ENCODE data around the gene TBL3.
"Not testable (repeated sequence)": the region's sequence is repeated elsewhere in the genome, so short reads cannot be mapped to it uniquely, and the experiment has no call there.

TBL3 gene

DNA sequence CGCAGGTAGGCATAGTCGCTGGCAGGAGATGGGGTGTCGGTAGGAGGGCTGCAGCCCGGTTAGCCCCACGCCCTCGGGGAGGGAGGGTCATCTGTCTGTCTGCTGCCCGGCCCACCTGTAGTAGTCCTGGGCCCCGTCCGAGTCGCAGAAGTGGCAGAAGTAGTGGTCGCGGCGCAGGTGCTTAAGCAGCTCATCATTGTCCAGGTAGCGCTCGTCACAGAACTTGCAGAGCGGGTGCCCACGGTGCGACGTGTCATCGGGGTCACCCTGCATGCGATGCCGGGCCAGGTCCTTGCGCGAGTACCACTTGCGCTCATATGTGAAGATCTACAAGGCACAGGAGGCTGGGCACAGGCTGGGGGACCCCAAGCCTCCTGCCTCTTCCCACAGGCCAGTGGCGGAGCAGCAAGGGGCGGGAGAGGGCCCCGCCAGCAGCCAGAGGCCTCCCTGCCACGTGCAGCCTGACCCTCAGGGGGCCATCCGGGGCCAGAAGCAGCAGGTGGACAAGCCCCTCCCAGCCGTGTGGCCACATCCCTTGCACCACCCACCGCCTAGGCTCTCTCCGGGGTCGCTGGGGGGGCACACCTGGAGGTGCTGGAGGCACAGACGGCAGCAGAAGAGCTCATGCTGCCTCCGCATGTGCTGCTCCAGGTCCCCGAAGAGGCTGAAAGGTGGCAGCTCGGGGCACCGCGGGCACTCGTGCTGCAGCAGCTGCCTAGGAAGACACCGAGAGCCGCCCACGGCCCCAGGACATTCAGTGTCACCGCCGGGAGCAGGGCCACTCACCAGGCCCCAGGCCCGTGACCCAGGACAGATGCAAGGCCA is 30.8 kb downstream of the TBL3 start:
- no peak for DNase-seq

DNA sequence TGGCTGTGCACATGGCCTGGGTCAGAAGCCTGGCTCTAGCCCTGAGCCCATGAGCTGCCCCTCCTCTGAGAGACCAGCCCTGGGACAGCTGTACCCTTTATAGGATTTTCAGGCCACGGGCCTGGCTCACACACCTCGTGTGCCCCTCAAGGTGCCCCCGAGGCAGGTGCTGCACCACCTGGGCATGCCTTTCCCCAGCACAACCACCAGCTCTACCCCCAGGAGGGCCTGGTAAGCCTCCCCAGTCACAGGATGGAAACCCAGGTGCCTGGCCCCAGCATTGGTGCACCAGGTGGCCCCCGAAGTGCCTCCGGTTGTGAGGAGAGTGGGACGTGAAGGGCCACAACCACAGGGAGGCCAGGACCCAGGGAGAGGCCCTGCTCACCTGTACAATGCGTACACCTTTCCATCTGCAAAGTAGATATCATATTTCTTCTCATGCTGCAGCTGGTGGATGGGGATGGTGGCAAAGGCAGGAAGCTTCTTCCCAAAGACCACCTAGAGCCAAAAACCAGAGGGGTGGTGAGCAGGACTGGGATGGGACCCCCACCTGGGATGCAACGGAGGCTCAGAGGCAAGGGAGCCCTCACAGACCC is 31.5 kb downstream of the TBL3 start:
- no peak for DNase-seq

DNA sequence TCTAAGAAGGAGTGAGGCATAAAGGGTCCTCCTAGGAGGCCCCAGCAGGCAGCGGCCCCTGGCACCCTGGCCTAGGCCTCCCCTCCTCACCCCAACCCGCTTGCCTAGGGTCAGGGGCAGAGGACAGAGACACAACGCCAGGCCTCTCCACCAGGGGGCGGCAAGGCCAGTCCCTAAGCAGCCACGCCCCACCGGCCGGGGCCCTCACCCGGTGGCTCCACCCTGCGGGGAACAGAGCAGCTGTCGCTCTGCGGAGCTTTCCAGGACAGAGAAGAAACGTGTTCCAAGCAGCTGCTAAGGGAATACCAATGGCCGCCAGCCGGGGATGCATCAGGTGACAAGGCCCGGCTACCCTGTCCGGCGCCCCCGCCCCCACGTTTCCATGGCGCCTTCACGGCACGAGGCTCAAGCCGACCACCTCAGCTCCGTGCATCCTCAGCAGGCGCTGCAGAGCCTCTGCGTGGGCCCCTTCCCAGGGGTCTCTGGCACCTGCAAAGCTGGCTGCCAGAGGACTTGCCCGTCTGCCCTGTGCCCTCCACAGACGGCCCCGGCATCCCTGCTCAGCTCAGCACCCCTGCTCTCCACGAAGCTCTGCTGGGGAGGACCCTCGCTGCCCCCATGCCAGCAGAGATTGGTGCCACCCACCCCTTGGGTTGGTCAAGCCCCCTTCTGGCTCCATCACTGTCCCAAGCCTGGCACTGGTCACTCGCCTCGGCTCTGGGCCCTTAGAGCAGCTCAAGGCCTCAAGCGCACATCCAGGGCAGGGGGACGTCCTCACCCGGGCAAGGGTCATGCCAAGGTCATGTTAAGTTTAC is 32.2 kb downstream of the TBL3 start:
- DNase-seq, result peak; percentile 94

DNA sequence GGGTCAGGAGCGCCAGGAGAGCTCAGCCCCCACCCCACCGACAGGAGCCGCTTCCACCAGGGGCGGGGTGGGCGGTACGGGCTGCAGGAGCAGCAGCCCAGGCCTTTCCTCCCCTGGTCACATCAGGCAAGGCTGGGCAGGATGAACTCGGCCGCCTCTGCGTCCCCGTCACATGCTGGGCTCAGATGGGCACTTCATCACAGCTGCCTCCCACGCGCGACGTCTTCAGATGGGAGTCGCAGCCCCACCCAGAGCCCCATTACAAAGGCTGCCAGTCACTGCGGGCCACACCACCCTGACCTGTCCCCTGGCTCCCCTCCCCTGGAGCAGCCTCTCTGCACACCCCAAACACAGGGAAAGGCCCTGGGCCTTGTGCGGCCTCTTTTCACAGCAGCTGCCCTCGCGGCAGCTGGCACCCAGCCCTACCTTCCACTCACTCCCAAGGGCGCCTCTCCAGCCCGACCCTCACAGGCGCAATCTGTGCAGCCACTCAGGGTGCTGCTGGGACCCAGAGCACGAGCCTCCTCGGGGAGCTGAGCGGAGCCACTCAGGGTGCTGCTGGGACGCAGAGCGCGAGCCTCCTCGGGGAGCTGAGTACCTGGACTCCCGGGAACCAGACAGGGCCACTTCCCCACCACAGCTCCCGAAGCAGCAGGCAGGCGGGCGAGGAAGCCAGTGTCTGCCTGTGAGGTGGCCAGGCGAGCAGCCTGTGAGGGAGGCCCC is 33.1 kb downstream of the TBL3 start:
- DNase-seq, result peak; percentile 60

DNA sequence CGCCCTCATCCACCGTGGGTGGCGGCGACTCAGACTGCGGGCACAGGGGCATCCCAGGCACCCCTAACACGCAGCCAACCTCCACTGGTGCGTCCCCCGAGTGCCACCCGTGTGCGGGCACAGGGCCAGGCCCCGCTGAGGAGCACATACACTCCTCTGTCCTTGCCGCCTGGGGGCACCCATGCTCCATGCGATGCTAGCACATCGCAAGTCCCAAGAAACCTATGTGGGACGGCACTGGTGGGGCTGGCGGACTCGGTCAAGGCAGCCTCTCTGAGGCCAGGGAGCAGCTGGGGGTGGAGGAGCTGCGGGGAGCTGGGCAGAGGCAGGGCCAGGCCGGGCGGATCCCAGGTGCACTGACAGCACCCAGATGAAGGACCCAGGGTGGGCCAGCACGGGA is 33.8 kb downstream of the TBL3 start:
- peak; percentile 29 for DNase-seq

DNA sequence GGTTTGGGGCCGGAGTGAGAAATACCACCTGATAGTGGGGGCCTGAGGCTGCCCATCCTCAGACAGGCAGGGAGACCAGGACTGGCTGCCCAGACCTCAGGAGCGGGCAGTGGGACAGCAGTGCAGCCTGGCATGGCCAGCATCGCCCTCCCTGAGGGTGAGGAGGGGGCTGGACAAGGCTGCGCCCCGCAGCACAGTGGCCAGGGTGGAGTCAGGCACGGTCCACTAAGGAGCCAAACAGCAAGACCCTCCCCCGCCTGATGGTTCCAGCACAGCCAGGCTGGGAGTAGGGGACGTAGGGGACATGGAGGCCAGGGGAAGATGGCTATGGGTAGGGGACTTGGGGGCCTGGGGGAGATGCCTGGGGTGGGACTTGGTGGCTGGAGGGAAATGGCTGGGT is 34.5 kb downstream of the TBL3 start:
- no peak for DNase-seq

DNA sequence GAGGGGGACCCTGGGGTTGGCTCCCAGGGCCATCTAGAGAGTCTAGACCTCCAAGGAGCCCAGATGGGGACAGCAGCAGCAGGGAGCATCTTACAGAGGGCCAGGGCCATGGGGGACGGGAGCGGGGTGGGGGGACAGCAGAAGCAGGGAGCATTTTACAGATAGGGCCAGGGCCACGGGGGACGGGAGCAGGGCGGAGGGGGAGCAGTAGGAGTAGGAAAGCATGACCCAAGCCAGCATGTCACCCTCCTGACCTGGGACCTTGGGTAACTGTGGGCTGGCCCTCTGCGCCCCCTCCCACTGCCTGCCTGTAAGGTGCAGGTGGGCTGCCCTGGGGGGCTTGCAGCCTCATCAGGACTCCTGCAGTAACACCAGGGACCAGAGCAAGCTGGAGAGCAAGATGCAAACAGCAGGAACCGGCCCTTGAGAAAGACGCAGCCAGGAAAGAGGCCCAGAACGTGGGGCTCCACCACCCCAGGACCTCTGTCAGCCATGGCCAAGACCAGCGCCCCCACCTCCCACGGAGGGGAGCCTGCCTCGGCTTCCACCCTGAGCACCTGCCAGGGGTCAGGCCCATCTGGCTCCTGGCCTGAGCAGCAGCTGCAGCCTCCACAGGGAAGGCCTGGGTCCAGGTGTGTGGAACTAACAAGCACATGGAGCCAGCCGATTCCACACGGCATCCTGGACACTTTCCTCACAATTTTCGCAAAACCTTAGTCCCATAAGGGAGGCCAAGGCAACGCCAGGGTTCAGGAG is 35.4 kb downstream of the TBL3 start:
- DNase-seq, result no peak

DNA sequence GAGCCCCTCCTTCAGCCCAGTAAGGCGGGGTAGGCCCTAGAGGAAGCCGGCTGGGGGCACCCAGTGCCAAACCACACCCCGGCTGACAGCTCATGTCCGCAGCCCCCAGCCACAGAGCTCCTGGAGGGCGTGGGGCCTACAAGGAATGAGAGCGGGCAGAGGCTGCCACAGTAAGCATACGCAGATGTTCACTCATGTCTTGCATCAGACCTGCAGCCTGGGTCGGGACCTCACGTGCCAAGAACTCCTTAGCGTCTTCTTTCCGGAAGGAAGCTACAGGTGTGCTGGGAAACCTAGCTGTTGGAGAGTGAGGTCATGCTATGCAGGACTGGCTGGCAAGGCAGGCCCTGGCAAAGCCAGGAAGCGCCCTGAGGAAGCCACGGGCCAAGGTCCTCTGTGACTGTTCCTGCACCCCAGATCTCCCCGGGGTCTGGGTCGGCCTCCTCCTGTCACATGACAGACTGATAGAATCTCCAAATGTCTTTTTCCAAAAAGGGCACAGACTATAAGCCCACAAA is 36.2 kb downstream of the TBL3 start:
- peak; percentile 3 for DNase-seq

DNA sequence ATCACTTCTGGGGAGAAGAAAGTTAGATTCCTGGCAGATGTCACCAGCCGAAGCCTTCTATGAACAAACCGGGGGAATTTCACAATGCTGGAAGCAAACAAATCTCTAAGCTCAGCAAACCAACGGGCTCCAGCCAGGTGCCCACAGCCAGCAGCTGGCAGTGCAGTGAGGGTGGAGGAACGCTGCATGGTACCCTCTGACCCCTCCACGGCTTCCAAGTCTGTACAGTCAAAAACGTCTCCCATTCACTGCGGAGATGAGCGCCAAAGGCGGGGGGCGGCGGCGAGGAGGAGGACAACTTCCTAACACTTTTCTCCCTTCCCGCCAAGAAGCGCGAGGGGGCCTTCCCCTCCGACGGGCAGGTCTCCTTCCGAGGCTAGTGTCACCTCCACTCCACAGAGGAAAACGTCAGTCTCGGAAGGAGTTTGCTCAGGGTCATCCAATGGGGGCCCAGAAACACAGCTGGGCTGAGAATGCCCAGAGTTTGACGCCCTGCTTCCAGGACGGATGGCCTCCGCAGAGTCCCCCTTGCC is 36.8 kb downstream of the TBL3 start:
- DNase-seq, result no peak

DNA sequence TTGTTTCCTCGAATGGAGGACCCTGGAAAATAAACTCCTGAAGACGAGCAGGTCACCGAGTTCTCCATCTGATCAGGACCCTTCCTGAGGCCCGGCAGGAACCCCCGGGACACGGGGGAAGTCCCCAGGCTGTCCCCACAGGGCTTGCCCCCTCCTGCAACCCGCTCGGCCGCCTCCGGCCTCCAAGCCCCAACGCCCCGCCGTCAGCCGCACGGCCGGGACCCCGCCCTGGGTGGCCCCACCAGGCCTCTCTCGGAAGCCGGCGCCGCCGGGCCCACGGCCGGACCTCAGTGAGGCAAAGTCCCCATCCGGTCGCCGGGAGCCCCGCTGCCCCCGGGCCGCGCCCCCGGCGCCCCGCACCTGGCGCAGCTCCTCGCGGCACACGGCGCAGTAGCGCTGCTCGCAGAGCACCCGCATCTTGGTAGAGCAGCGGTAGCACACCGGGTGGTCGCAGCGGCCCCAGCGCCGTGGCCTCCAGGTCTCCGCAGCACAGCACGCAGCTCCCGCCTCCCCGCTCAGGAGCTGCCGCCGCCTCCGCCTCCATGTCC is 37.4 kb downstream of the TBL3 start:
- no peak for DNase-seq

DNA sequence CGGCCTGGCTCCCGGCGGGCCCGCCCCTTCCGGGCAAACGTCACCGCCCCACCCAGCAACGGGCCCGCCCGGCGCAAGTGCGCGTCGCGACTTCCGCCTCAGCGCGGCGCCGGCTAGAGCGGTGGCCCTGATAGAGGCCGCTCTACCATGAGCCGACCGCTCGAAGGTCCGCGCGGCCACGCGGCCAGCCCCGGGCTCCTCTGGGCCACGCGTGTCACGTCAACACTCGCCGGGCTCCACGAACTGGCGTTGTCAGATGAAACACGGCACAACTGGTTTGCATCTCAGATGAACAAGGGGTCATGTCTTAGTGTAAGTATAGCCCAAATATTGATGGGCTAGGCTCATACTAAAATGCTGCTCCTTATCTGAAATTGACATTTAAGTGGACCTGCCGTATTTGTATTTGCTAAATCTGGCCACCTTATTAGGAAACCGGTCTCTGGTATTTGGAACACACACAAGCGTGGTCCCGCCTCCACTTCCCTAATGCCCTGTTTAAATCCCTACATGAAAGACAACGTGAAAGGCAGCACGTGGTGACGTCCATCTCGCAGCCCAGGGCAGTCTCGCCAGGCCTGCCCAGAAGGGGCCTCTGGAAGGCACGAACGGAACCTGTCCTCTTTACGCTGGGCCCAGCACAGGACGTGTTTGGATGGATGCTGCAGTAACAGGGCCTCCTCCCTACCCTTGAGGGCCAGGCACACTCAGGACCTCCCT is 38.1 kb downstream of the TBL3 start, which contains the start of gene ZNF598:
ZNF598 (minus strand) TSS at position 31 of the 720 bp plus-strand sequence.
- peak; percentile 80 for DNase-seq

DNA sequence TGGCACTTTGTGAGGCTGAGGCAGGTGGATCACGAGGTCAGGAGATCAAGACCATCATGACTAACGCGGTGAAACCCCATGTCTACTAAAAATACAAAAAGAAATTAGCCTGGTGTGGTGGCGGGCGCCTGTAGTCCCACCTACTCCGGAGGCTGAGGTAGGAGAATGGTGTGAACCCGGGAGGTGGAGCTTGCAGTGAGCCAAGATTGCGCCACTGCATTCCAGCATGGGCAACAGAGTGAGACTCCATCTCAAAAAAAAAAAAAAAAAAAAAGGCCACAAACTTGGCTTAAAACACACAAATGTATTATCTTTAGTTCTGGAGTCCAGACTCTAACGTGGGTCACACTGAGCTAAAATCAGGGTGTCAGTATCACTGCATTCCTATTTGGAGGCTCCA is 39.9 kb downstream of the TBL3 start:
- DNase-seq, result not testable (repeated sequence)

DNA sequence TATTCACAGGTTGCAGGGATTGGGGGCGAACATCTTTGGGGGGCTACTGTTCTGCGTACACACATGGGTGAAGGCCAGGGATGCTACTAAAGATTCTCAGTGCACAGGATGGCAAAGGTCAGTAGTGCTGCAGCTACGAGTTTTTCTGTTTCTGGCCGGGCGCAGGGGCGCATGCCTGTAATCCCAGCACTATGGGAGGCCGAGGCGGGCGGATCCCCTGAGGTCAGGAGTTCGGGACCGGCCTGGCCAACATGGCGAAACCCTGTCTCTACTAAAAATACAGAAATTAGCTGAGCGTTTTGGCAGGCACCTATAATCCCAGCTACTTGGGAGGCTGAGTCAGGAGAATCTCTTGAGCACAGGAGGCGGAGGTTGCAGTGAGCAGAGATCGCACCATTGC is 41.7 kb downstream of the TBL3 start:
- DNase-seq, result no peak

DNA sequence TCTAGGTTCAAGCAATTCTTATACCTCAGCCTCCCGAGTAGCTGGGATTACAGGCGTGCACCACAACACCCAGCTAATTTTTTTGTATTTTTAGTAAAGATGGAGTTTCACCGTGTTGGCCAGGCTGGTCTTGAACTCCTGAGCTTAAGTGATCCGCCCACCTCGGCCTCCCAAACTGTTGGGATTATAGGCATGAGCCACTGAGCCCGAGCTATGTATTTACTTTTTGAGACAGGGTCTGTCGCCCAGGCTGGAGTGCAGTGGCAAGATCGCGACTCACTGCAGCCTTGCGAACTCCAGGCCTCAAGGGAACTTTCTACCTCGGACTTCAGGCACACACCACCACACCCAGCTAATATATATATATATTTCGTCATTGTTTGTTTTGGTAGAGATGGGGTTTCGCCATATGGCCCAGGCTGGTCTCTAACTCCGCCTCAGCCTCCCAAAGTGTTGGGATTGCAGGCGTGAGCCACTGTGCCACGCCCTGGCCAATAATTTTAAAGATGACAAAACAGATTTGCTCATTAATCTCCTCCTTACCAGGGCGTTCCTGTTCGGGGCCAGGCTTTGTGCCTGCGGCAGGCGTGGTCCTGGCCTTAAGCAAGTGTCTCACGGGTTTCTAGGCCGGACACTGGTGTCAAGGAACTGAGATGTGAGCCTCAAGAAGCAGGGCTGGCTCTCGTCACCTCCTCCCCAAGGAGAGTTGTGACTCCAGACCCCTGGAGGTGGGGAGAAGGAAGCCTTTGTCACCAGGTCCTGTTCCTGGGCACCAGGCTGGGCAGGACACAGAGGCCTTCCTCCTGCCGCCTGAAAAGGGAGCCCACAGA is 43.5 kb downstream of the TBL3 start:
- DNase-seq, result peak; percentile 67

DNA sequence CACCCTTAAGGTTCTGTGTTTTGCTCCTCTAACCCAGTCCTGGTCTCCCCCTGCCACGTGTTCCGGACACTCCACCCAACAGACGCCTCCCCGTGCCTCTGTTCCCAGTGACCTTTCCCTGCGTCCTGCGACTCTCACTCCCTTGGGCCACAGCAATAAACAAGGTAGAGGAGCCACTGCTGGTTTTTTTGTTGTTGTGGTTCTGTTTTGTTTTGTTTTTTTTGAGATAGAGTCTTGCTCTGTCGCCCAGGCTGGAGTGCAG is 44.0 kb downstream of the TBL3 start:
- DNase-seq, result no peak

DNA sequence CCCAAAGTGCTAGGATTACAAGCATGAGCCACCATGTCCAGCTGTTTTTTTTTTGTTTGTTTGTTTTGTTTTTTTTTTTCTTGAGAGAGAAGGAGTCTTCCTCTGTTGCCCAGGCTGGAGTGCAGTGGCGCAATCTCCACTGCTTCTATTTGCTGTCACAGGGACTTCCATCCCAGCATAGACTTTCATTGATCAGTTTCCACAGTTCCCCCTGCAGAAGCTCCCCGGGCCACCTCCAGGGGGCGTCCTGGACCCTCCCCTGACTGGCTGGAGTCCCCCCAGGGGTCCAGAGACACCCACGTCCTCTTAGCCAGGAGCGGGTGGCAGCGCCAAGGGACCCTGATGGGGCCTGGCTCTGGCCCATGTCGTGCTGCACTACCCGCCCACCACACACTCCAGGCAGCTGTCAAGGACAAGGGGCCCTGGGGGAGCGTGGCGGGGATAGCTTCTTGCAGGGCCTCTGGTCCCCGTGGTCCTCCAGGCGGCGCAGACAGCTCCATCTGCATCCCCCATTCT is 44.6 kb downstream of the TBL3 start:
- no peak for DNase-seq

DNA sequence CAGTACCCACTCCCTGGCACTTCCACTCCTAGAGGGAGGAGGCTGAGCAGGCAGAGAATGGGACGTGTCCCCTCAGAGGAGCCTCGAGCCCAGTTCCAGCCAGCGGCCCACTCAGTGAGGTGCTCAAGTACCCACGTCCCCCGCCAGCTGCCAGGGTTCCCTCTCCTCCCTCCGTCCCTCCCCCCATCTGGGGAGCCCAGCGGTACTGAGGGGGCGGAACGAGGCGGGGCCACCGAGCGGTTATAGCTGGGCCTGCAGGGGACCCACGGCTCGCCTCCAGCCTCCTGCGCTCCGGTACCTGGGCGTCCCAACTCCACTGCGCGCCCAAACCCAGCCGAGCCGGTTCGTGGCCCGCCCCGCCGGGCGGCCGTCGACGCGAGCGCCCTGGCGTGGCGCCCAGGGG is 47.7 kb downstream of the TBL3 start, which contains the start of gene NPW:
NPW (plus strand) TSS at position 268 of the 403 bp plus-strand sequence.
- peak; percentile 69 for DNase-seq

DNA sequence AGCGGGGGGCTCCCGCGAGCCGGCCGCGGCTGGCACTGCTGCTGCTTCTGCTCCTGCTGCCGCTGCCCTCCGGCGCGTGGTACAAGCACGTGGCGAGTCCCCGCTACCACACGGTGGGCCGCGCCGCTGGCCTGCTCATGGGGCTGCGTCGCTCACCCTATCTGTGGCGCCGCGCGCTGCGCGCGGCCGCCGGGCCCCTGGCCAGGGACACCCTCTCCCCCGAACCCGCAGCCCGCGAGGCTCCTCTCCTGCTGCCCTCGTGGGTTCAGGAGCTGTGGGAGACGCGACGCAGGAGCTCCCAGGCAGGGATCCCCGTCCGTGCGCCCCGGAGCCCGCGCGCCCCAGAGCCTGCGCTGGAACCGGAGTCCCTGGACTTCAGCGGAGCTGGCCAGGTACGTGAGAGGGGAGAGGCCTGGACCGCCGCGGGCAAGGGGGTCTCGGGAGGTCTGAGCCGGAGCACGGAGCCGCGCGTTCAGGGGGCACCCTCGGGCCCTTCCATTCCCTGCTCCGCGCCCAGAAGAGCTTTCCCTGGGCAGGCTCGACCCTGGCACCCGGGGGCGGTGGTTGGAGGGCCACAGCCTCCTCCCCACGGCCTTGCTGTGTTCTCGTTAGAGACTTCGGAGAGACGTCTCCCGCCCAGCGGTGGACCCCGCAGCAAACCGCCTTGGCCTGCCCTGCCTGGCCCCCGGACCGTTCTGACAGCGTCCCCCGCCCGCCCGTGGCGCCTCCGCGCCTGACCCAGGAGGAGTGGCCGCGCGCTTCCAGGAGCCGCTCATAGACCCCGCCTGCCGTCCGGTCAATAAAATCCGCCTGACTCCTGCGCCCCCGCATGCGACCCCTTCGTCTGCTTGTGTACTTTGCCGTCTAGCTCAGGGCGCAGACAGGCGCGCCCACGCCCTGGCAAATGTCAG is 48.3 kb downstream of the TBL3 start:
- DNase-seq, result peak; percentile 51

DNA sequence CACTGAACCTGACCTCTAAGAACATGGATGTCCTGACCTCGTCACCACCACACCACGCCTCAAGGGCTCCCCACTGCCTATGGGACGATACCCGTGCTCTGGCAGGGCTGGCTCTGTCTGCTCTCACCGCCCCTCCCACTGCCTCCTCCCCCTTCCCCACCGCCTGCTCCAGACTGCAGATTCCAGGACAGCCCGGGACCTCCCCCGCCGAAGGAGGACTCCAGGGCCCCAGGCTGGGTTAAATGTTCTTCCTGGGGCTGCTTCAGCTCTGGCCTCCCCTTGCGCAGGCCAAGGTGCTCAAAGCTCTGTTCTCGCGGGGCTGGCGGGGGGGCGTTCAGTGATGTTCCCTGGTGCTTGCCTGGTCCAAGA is 50.9 kb downstream of the TBL3 start:
- no peak for DNase-seq

All from NCI-H2171 treated with DMSO at 0.1 percent for 48 hours (cell line).